Vagina (tissue), 2 donors: Measurements from ENCODE around the gene EIF4G2. TPM values are rescaled to one million over a fixed set of nuclear protein-coding genes. Genes with fewer than 3 reads are reported as not detected.
A peak's percentile ranks its signal among the peaks of the same experiment; 100 is the strongest.

Source experiments
- DNase-seq, 2 donors: peaks; one replicate each; pipeline ENCODE4 v3.0.0-alpha.2; 2017; ENCODE audit errors: extremely low spot score in 2 of 2
- H3K27ac ChIP-seq: fragments of 200-600 bp; sonication (generic); one replicate; pipeline ENCODE4 v1.5.1; 2019
- H3K27me3 ChIP-seq: fragments of 200-600 bp; sonication (generic); one replicate; pipeline ENCODE4 v1.5.1; 2019
- H3K36me3 ChIP-seq, 2 donors: fragments of 200-600 bp; sonication (generic); one replicate each; pipeline ENCODE4 v1.5.1; 2017 to 2019
- H3K4me1 ChIP-seq: fragments of 200-600 bp; sonication (generic); one replicate; pipeline ENCODE4 v1.5.1; 2019
- H3K4me3 ChIP-seq, 2 donors: fragments of 200-600 bp; sonication (generic); 1 replicate in 1 of 2; 2 replicates in 1 of 2; pipeline ENCODE4 v1.5.1; 2016 to 2019
- H3K9me3 ChIP-seq: fragments of 200-600 bp; sonication (generic); one replicate; pipeline ENCODE4 v1.5.1; 2019
- CTCF ChIP-seq, 3 experiments: fragments of 450-650 bp in 2 of 3; fragments of 200-600 bp in 1 of 3; sonication (generic) in 1 of 3; IDR thresholded peaks; one replicate each; pipeline ENCODE4 v1.5.1; 2017 to 2019; ENCODE audit warnings: antibody characterized with exemption in 3 of 3, mild to moderate bottlenecking in 2 of 3, moderate library complexity in 2 of 3
- POLR2A ChIP-seq, 2 donors: fragments of 450-650 bp; IDR thresholded peaks; one replicate each; pipeline ENCODE4 v1.6.1; 2017; ENCODE audit warnings: antibody characterized with exemption in 2 of 2, mild to moderate bottlenecking in 2 of 2, moderate library complexity in 2 of 2
- POLR2AphosphoS5 ChIP-seq, 2 donors: sonication (generic); formaldehyde crosslinking; IDR thresholded peaks; one replicate each; pipeline ENCODE4 v1.9.0; 2017; ENCODE audit warnings: antibody characterized with exemption in 2 of 2, mild to moderate bottlenecking in 2 of 2, low read depth in 1 of 2; ENCODE audit not compliant: insufficient read depth in 1 of 2
- intact Hi-C: fragments of 100-400 bp; cut with DNase I; formaldehyde crosslinking; loops from one replicate; pipeline ENCODE4 v1.15.1; 2023
- total RNA-seq: library from RNA; depleted of rRNA; stranded (reverse); fragments of >200 nt; gene quantifications from one replicate; pipeline ENCODE4 v1.2.3, GENCODE V29; 2016

EIF4G2 gene
- total RNA-seq, 1 donor from 2014 or later, result 368 TPM

DNA sequence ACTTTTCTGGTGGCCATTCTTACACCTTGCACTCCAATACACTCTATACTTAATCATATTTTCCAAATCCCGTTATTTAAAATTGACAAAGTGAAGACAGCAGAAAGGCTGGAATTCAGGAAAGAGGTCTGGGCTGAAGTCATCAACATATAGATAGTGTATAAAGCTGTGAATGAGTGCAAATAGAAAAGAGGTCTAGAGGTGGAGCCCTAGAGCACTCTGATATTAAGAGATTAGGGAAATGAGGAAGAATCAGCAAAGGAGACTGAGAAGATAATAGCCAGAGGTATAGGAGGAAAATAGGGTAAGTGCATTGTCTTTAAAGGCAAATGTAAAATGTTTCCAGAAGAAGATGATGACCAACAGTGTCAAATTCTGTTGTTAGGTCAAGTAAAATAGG is 49.8 kb downstream of the EIF4G2 start:
- Histone ChIP-seq H3K27ac (no peak overlapping the region), H3K9me3 (no peaks in the 10 kb centered on the region), H3K36me3 (peaks cover 0 to 56% of the 10 kb centered on the region in 2 donors), H3K4me1 (no peaks in the 10 kb centered on the region), H3K4me3 (no peak overlapping the region), H3K27me3 (no peaks in the 10 kb centered on the region)
- no peak for DNase-seq
- TF ChIP-seq CTCF (IDR thresholded peaks at IDR 0.05), result no peak
- no peak for TF ChIP-seq POLR2AphosphoS5 (IDR thresholded peaks at IDR 0.05; ENCODE audit: insufficient read depth in 1 of 2, low read depth in 1 of 2)
- no peak for TF ChIP-seq POLR2A (IDR thresholded peaks at IDR 0.05)
- intact Hi-C loops, result no loop called here

DNA sequence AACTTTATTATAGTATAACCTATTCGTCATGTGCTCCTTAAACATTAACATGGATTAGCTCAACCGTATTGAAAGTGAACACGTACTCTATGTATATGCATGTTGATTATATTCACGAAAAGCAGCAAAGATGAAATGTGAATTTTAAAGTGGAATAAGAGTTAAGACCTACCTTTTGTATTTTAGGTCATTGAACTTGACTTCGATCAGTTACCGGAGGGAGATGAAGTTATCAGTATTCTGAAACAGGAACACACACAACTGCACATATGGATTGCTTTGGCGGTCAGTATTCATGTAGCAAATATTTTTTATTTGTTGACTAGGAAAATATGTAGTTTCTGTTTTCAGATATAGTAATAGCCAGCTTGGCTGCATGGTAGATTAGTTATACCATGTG is 56.2 kb downstream of the EIF4G2 start:
- no peak overlapping the region for H3K27ac ChIP-seq
- TF ChIP-seq POLR2A (IDR thresholded peaks at IDR 0.05) (no peak), CTCF (IDR thresholded peaks at IDR 0.05) (no peak), POLR2AphosphoS5 (IDR thresholded peaks at IDR 0.05; ENCODE audit: insufficient read depth in 1 of 2, low read depth in 1 of 2) (no peak)

GRCh38 chr11:10752061-10752460 is 56.7 kb downstream of the EIF4G2 start:
- peaks cover 0 to 31% of the 10 kb centered on the region in 2 donors for H3K36me3 ChIP-seq
- no peaks in the 10 kb centered on the region for H3K27me3 ChIP-seq
- H3K4me3 ChIP-seq, result peak overlapping the region; percentile 84 to 92
- TF ChIP-seq CTCF (IDR thresholded peaks at IDR 0.05) (no peak), POLR2A (IDR thresholded peaks at IDR 0.05) (no peak), POLR2AphosphoS5 (IDR thresholded peaks at IDR 0.05; ENCODE audit: insufficient read depth in 1 of 2, low read depth in 1 of 2) (no peak)
- H3K9me3 ChIP-seq, result no peaks in the 10 kb centered on the region
- peaks cover 14% of the 10 kb centered on the region for H3K4me1 ChIP-seq
- intact Hi-C loops, result no loop called here
- no peak for DNase-seq
- H3K27ac ChIP-seq, result peak overlapping the region; percentile 91

More for the DNA sequence above, 56.2 kb downstream of the EIF4G2 start:
- intact Hi-C loops, result no loop called here
- DNase-seq, result no peak
- Histone ChIP-seq H3K9me3 (no peaks in the 10 kb centered on the region), H3K27me3 (no peaks in the 10 kb centered on the region), H3K36me3 (peaks cover 0 to 36% of the 10 kb centered on the region in 2 donors), H3K4me3 (peak overlapping the region in 1 of 2 donors; percentile 84), H3K4me1 (peaks cover 14% of the 10 kb centered on the region)

GRCh38 chr11:10751581-10751940 is 57.2 kb downstream of the EIF4G2 start:
- H3K27ac ChIP-seq, result peak overlapping the region; percentile 91
- intact Hi-C loops, result loop anchor here (2.0 kb wide), 1 partner anchor 57 kb away; the partner anchor contains the start of gene EIF4G2
- H3K4me3 ChIP-seq, result peak overlapping the region; percentile 84 to 92
- DNase-seq, result no peak
- no peaks in the 10 kb centered on the region for H3K9me3 ChIP-seq
- TF ChIP-seq POLR2AphosphoS5 (IDR thresholded peaks at IDR 0.05; ENCODE audit: insufficient read depth in 1 of 2, low read depth in 1 of 2) (no peak), POLR2A (IDR thresholded peaks at IDR 0.05) (no peak), CTCF (IDR thresholded peaks at IDR 0.05) (no peak)
- peaks cover 14% of the 10 kb centered on the region for H3K4me1 ChIP-seq
- H3K27me3 ChIP-seq, result no peaks in the 10 kb centered on the region
- H3K36me3 ChIP-seq, result peaks cover 0 to 26% of the 10 kb centered on the region in 2 donors

- Histone ChIP-seq H3K4me1 (peaks cover 14% of the 10 kb centered on the region), H3K27me3 (no peaks in the 10 kb centered on the region), H3K36me3 (peaks cover 0 to 22% of the 10 kb centered on the region in 2 donors), H3K9me3 (no peaks in the 10 kb centered on the region), H3K4me3 (peak within 1 kb of the TSS; percentile 84 to 92), H3K27ac (peak within 1 kb of the TSS; percentile 91)
- peak in 1 of 2 donors; percentile 96 for DNase-seq
- TF ChIP-seq POLR2AphosphoS5 (IDR thresholded peaks at IDR 0.05; ENCODE audit: insufficient read depth in 1 of 2, low read depth in 1 of 2), result peak; percentile 91 to 98
- TF ChIP-seq CTCF (IDR thresholded peaks at IDR 0.05), result no peak
- peak in 1 of 2 donors; percentile 70 for TF ChIP-seq POLR2A (IDR thresholded peaks at IDR 0.05)
- intact Hi-C loops, result loop anchor here (2.0 kb wide), 1 partner anchor 58 kb away; the partner anchor contains the start of gene EIF4G2
These were observed 57.7 kb downstream of the EIF4G2 start, which contains the start of gene CTR9 for GRCh38 chr11:10750838-10751580. CTR9 (plus strand) TSS chr11:10751246; CDS start chr11:10751413, 167 bp downstream.
